ENCODE results near the gene KRT6B.

The KRT6B gene

GRCh38 chr12:52486166-52487105 is 34.5 kb upstream of the KRT6B start:
- no peak overlapping the region for H3K4me3 ChIP-seq (ENCODE audit: low read depth, low read length)
- TF ChIP-seq CTCF (IDR thresholded peaks at IDR 0.05; ENCODE audit: low read depth, low read length) = no peak

- TF ChIP-seq CTCF (IDR thresholded peaks at IDR 0.05; ENCODE audit: low read depth, low read length) = no peak
- H3K4me3 ChIP-seq (ENCODE audit: low read depth, low read length) = no peak overlapping the region
Observed at GRCh38 chr12:52480073-52480472, 28.1 kb upstream of the KRT6B start.

- no peak overlapping the region for H3K4me3 ChIP-seq (ENCODE audit: low read depth, low read length)
- no peak for TF ChIP-seq CTCF (IDR thresholded peaks at IDR 0.05; ENCODE audit: low read depth, low read length)
Observed at GRCh38 chr12:52477651-52478050, 25.7 kb upstream of the KRT6B start.

GRCh38 chr12:52474212-52474611 is 22.3 kb upstream of the KRT6B start:
- TF ChIP-seq CTCF (IDR thresholded peaks at IDR 0.05; ENCODE audit: low read depth, low read length) = no peak
- H3K4me3 ChIP-seq (ENCODE audit: low read depth, low read length) = no peak overlapping the region

- no peak for TF ChIP-seq CTCF (IDR thresholded peaks at IDR 0.05; ENCODE audit: low read depth, low read length)
- H3K4me3 ChIP-seq (ENCODE audit: low read depth, low read length) = no peak within 1 kb of the TSS
Observed at GRCh38 chr12:52473768-52474167, 21.8 kb upstream of the KRT6B start, which contains the start of gene KRT6C. Gene KRT6C (minus strand): TSS chr12:52473805. CDS start chr12:52473737, 68 bp downstream.

GRCh38 chr12:52469853-52470252 is 17.9 kb upstream of the KRT6B start:
- no peak for TF ChIP-seq CTCF (IDR thresholded peaks at IDR 0.05; ENCODE audit: low read depth, low read length)
- no peak overlapping the region for H3K4me3 ChIP-seq (ENCODE audit: low read depth, low read length)

- no peak for TF ChIP-seq CTCF (IDR thresholded peaks at IDR 0.05; ENCODE audit: low read depth, low read length)
- no peak overlapping the region for H3K4me3 ChIP-seq (ENCODE audit: low read depth, low read length)
Observed at GRCh38 chr12:52464897-52465296, 13.0 kb upstream of the KRT6B start.
